Measurements from ENCODE around the gene CDC42EP2.

CDC42EP2 gene

GRCh38 chr11:65295571-65296341, 18.9 kb upstream of the CDC42EP2 start:
- DNase-seq, result no peak

DNA sequence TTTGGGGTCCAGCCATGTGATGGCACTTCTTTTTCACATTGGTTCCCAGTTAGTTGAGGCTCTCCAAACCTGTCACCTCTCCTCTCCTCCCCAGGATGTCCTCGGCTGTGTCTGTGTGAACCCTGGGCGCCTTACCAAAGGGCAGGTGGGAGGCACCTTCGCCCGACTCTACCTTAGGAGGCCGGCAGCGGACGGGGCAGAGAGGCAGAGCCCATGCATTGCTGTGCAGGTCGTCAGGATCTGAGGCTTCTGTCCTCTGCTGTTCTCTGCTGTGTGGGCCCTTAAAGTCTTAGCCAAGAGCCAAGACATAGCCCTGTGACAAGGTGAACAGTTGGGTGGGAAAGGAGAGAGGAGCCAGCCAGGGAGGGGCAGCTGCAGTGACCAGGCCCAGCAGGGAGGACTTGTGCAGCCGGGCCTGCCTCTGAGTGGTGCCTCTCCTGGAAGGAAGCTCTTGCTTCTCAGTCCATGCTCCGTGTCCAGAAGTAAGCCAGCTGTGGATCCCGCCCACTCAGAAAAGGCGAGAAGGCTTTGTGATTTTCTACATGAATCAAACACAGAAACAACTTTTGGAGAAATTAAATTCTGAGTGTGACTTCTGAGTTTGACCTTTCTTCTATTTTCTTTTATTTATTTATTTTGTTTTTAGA, 17.5 kb upstream of the CDC42EP2 start:
- DNase-seq, result peak; percentile 20

DNA sequence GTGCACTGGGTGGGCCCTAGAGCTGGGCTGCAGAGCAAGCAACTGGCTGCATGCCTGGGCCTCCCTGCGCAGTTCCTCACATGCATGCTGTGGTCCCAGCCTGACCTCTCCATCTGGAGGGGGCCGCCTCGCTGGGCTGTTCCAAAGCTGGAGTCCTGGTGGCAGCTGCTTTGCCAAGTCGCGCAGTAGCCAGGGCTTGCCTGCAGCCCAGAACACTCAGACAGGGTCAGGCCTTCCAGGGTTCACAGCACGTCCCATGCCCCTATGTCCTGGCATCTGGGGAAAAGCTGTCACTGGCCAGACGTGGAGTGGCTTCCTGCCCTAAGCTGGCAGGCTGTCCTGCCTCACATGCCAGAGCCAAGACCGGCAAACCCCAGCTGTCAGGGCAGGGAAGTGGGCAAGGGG, 16.5 kb upstream of the CDC42EP2 start:
- DNase-seq, result peak; percentile 76

GRCh38 chr11:65298655-65299179, 15.9 kb upstream of the CDC42EP2 start:
- DNase-seq, result no peak

GRCh38 chr11:65300621-65301275, 13.9 kb upstream of the CDC42EP2 start:
- DNase-seq, result no peak

DNA sequence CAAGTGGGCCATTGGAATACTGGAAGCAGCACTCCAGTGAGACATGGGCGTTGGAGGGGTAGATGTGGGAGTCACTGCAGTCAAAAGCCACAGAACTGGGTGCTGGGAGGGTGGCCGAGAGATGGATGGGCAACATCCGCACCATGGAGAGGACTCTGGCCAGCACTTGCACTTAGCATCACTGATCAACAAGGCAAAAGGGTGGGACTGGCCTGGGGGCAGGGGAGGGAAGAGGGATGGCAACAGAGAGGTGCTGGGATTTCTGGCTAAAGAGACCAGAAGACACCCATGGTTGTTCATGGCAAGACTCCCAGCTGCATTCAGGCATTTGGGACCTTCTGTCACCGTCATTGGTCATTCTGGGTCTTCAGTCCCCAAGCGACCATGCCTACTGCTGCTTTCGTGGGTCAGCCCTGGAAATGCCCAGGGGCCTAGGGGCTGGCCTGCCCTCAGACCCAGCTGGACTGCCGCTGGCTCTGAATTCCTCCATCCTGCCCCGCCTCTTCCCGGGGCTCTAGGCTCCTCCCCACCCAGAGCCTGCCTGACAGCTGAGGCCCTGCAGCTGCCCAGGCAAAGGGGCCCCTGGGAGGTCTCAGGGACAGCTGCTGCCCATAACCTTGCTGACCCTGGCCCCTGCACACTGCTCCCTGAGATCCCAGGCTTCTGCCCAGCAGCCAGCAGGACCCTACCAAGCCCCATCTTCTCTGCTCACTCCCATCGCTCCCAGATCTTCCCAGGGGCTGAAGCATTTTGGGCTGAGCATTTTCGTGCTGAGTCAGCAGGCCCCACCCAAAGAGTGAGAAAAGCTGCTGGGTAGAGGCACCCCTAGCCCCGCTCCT, 13.0 kb upstream of the CDC42EP2 start:
- DNase-seq, result peak; percentile 82

DNA sequence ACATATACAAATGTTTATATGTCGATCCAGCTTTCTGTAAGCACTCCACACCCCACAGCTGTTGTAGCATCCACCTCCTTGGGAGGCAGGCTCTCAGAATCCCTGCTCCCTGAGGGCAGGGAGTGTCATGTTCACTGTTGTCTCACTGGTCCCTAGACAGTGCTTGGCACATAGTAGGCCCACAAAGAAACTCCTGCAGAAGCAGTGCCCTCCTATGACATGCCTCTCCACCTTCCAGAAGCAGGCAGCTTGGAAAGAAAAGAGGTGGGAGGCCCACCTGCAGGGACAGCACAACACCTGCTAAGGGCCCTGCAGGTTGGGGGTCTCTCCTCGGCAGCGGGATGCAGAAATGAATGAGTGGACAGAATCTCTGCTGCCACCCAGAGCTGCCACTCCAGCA, 11.1 kb upstream of the CDC42EP2 start:
- no peak for DNase-seq

- no peak for DNase-seq
Observed at GRCh38 chr11:65304110-65304509, 10.6 kb upstream of the CDC42EP2 start.

GRCh38 chr11:65304613-65305012, 10.1 kb upstream of the CDC42EP2 start:
- no peak for DNase-seq

DNA sequence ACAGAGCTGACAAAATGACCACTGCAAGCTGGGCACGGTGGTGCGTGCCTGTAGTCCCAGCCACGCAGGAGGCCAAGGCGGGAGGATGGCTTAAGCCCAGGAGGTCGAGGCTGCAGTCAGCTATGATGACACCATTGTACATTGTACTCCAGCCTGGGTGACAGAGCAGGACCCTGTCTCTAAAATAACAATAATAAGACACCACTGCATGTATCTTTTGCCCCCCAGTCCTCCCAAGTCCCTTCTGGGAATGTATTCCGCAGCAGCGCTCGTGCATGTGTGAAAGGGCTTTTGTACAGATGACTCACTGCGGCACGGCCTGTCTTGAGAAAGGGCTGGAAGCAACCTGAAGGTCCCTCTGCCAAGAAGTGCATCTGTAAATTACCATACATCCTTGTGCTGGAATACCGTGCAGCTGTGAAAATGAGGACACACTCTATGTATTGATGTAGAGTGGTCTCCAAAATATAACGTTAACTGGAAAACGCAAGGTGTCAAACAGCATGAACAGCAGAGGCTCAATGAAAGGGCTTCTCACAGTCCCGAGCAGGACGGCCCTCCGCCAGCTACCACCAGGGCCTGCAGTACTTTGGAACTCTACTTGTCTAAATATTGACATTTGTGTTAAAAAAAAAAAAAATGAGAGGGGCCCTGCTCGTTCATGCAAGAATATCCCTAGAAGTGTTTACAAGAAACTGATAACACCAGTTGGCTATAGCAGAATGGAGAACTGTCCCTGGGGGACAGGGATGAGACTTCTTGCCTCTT, 9.0 kb upstream of the CDC42EP2 start:
- no peak for DNase-seq

GRCh38 chr11:65307298-65308229, 7.1 kb upstream of the CDC42EP2 start:
- no peak for DNase-seq

- peak; percentile 46 for DNase-seq
Observed at GRCh38 chr11:65308281-65308891, 6.3 kb upstream of the CDC42EP2 start.

DNA sequence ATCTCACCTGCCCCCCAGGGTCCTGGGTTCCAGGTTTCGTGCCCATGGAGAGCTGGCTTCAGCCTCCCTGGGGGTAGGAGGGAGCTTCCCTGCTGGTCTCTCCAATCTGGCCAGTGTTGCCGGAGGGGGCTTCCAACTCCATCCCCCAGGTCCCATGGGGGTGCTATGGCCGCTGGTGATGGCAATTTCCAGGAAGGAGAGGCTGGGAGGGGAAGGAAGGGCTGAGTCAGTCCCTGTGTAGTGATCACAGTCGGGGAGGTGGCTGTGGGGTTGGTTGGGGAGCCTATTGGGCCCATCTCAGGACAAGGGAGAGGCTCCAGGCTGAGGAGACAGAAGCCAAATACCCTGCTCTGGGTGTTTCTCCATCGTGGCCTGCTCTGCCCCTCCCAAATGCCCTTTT, 5.7 kb upstream of the CDC42EP2 start:
- no peak for DNase-seq

DNA sequence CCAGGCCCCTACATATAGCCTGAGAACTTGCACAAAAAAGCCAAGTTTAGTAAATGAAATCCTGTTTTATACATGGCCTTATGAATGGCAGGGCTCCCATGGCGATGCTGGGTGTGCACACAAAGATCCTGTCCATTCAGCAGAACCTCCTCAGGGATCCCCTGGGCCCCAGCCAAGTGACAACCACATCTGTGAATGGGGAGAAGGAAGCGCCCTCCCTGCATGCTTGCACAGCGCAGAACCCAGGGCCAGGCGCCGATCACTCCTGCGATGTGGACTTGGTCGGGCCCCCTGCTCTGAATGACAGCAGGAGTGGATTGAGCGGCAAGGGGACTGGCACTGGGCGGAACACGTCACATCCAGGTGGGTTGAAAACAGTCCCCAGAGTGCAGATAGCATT, 4.5 kb upstream of the CDC42EP2 start:
- DNase-seq, result no peak

DNA sequence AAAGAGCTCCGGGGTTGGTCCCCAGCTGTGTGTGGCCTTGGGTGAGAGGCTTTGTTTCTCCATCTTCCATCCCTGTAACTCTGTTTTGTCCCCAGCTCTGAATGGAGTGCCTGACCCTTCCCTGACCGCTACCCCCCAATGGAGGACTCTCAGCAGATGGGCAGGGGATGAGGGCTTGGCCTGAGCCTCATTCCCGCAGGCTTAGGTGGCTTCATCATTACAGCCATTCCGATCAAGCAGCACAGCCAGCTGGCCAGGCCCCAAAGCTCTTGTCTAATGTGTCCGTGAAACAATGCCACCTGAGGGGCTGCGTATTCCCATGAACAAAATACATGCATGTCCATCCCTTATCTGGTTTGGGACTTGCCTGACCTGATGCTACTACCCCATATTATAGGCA, 3.9 kb upstream of the CDC42EP2 start:
- no peak for DNase-seq

DNA sequence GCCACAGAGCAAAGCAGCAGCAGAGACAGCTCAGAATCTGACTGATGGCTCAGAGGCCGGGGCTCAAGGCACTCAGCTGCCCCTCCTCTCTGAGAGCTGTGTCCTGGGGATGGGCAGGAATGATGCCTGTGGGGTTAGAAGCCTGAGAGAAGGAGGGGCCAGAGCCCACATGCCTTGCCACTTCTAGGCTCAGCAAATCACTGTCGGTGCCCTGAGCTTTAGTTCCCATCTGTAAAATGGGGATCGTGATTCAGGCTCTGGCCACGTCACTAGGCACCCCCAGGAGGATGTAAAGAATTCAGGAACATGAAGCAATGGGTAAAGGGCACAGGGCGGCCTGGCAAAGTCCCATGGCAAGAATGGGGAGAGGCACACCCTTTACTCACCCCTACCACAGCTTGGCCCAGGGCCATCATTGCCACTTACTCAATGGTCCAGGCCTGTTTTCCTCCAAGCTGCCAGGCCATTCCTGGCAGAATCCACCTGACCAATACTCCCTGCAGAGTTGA, 3.4 kb upstream of the CDC42EP2 start:
- no peak for DNase-seq

GRCh38 chr11:65315204-65315865, 669 bp downstream of the CDC42EP2 start:
- peak; percentile 96 for DNase-seq

DNA sequence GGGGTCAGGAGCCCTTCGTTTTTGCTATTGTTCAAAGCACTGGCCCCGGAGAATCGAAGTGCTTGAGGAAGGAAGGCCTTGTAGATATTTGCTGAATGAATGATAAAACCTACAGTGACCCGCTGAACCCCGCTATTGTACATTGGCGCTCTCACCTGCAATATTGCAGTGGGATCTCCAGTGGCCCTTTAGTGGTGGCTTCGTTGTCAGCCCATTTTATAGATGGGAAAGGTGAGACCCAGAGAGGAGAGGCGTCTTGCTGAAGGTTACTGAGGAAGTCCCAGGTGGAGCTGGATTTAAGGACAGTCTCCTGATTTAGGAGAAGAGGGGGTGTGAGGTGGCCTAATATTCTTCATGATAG, 1.2 kb downstream of the CDC42EP2 start:
- DNase-seq, result no peak
